GM23248 (cell line): ENCODE results near the gene TMEM63C. TPM values are rescaled to one million over a fixed set of nuclear protein-coding genes. Genes with fewer than 3 reads are reported as not detected.

Source experiments
- DNase-seq: peaks from one replicate; pipeline ENCODE4 v3.0.0-alpha.2; 2015
- H2AFZ ChIP-seq: fragments of 200-600 bp; sonication (generic); 2 replicates; pipeline ENCODE4 v1.6.1; 2016; ENCODE audit warnings: antibody characterized with exemption
- H3F3A ChIP-seq: fragments of 200-600 bp; sonication (generic); 2 replicates; pipeline ENCODE4 v1.6.1; 2016; ENCODE audit warnings: mild to moderate bottlenecking, antibody characterized with exemption, mixed run types; ENCODE audit not compliant: insufficient read depth
- H3K27ac ChIP-seq: fragments of 200-600 bp; sonication (generic); 2 replicates; pipeline ENCODE4 v1.5.1; 2016; ENCODE audit warnings: mild to moderate bottlenecking
- H3K27me3 ChIP-seq: fragments of 200-600 bp; sonication (generic); replicated peaks from 2 replicates; pipeline ENCODE4 v1.6.1; 2016; ENCODE audit warnings: mild to moderate bottlenecking; ENCODE audit not compliant: insufficient read depth
- H3K36me3 ChIP-seq: fragments of 200-600 bp; sonication (generic); 2 replicates; pipeline ENCODE4 v1.6.1; 2016; ENCODE audit warnings: low read depth, mild to moderate bottlenecking
- H3K4me1 ChIP-seq: fragments of 200-600 bp; sonication (generic); 2 replicates; pipeline ENCODE4 v1.6.1; 2016; ENCODE audit warnings: mild to moderate bottlenecking; ENCODE audit not compliant: insufficient read depth
- H3K4me2 ChIP-seq: fragments of 200-600 bp; sonication (generic); one replicate; pipeline ENCODE4 v1.6.1; 2016; ENCODE audit warnings: mild to moderate bottlenecking; ENCODE audit not compliant: unreplicated experiment
- H3K4me3 ChIP-seq: fragments of 200-600 bp; sonication (generic); 2 replicates; pipeline ENCODE4 v1.5.1; 2016; ENCODE audit warnings: mild to moderate bottlenecking
- H3K79me2 ChIP-seq: fragments of 200-600 bp; sonication (generic); 2 replicates; pipeline ENCODE4 v1.6.1; 2016; ENCODE audit warnings: mild to moderate bottlenecking; ENCODE audit not compliant: insufficient read depth
- H3K9ac ChIP-seq: fragments of 200-600 bp; sonication (generic); 2 replicates; pipeline ENCODE4 v1.6.1; 2016; ENCODE audit warnings: mild to moderate bottlenecking
- H3K9me2 ChIP-seq: fragments of 200-600 bp; sonication (generic); 2 replicates; pipeline ENCODE4 v1.6.1; 2016; ENCODE audit warnings: mixed run types, mild to moderate bottlenecking, moderate library complexity; ENCODE audit not compliant: insufficient read depth
- H3K9me3 ChIP-seq: fragments of 200-600 bp; sonication (generic); one replicate; pipeline ENCODE4 v1.6.1; 2017; ENCODE audit warnings: low read depth
- H4K20me1 ChIP-seq: fragments of 200-600 bp; sonication (generic); 2 replicates; pipeline ENCODE4 v1.6.0; 2016; ENCODE audit not compliant: insufficient read depth
- EZH2 ChIP-seq: fragments of 200-600 bp; sonication (generic); IDR thresholded peaks from 2 replicates; pipeline ENCODE4 v1.6.1; 2018; ENCODE audit warnings: antibody characterized with exemption, mild to moderate bottlenecking; ENCODE audit not compliant: insufficient read depth, poor library complexity, severe bottlenecking
- EZH2phosphoT487 ChIP-seq: fragments of 200-600 bp; sonication (generic); IDR thresholded peaks from 2 replicates; pipeline ENCODE4 v1.6.1; 2018; ENCODE audit warnings: antibody characterized with exemption, moderate library complexity, mild to moderate bottlenecking, low read depth; ENCODE audit not compliant: insufficient read depth
- WGBS, 2 experiments: methylation state at CpG; one replicate each; pipeline ENCODE4 v1.1.6; 2015 to 2017; ENCODE audit warnings: low lambda C conversion rate in 2 of 2, low coverage in 1 of 2; ENCODE audit errors: missing lambda C conversion rate in 2 of 2; 5-methylcytosine and 5-hydroxymethylcytosine counted together
- in situ Hi-C: fragments of 300-500 bp; cut with MboI; formaldehyde crosslinking; loops from 2 replicates; pipeline ENCODE4 v1.15.0; 2020
- polyA plus RNA-seq: library from polyadenylated mRNA; unstranded; fragments of >200 nt; fragmentation: Nextera tagmentation; extraction: Ambion mirVana; gene quantifications from 2 replicates; pipeline ENCODE4 v1.2.1, GENCODE V29; 2016
- total RNA-seq: library from RNA; depleted of rRNA; stranded (reverse); fragments of >200 nt; shearing (Covaris generic); gene quantifications from 2 replicates; pipeline ENCODE4 v1.2.3, GENCODE V29; 2014

The TMEM63C gene
- total and polyA plus RNA-seq, 2 experiments from 2014 or later, result not detected

DNA sequence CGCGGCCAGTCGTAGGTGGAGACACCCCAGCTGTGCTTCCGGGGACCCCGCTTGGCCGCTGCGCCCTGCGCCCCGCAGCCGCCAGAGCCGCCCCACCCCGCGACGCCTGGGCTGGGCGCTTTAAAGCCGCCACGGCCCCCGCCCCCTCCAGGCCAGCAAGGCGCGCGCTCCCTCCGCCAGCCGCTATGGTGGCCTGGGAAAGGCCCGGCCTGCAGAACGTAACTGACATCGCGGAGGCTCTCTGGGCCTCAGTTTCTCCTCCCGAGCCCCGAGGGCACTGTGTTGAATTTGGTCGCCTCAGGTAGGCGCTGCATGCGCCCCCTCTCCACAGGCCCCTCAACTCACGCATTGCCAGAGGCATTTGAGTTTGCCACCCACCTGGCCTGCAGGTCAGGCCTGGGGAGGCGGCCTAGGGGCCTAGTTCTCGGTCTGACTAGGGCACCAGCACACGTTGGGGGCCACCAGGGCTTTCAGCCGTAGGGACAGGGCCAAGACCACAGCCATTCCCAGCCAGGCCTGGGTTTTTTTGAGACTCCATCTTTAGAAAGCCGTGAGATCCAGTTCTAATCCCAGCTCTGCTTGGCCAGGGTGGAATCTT is 89.6 kb downstream of the TMEM63C start, which contains the start of gene NGB:
NGB (minus strand) TSS at position 94 of the 598 bp plus-strand sequence. CDS start 269 bp downstream, outside the sequence.
- WGBS, 2 experiments, result 14 to 17% methylated on average over 25 to 30 of the region's 38 CpGs
- Histone ChIP-seq H3K4me1 (no peaks in the 10 kb centered on the region), H3K27me3 (peaks cover 33% of the 10 kb centered on the region), H3F3A (no peaks in the 10 kb centered on the region), H4K20me1 (no peaks in the 10 kb centered on the region), H3K27ac (no peak within 1 kb of the TSS), H3K9me3 (no peaks in the 10 kb centered on the region), H3K79me2 (no peaks in the 10 kb centered on the region), H3K9ac (no peak within 1 kb of the TSS), H3K4me2 (no peak within 1 kb of the TSS), H3K9me2 (no peaks in the 10 kb centered on the region), H3K4me3 (no peak within 1 kb of the TSS), H2AFZ (no peak within 1 kb of the TSS), H3K36me3 (no peaks in the 10 kb centered on the region)
- DNase-seq, result no peak
- in situ Hi-C loops, result no loop called here
- TF ChIP-seq EZH2phosphoT487 (no peak), EZH2 (peak; percentile 37)

DNA sequence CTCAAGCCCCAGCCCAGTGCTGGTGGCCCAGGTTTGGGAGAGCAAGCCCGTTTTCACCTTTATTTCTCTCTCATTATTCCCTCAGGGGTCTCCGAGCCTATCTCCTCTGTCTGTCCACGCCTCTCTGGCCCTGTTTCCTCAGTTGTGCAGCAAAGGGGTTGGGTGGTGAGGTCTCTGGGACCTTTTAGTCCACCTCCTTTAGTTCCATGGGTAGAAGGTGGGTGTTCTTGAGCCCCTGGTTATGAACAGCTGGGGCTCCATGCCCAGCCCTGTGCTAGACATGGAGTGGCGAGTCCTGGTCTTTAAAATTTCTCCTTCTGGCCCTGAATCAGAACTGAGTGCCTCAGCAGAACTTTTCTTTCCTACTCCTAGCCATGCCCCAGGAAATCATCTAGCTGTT is 90.7 kb downstream of the TMEM63C start:
- H3K9ac ChIP-seq, result no peak overlapping the region
- no peaks in the 10 kb centered on the region for H3K36me3 ChIP-seq
- no peaks in the 10 kb centered on the region for H3K9me2 ChIP-seq
- H3K27ac ChIP-seq, result no peak overlapping the region
- no peak overlapping the region for H3K4me2 ChIP-seq
- no peak overlapping the region for H3K4me3 ChIP-seq
- H3K79me2 ChIP-seq, result no peaks in the 10 kb centered on the region
- H3K4me1 ChIP-seq, result no peaks in the 10 kb centered on the region
- no peaks in the 10 kb centered on the region for H4K20me1 ChIP-seq
- peaks cover 32% of the 10 kb centered on the region for H3K27me3 ChIP-seq
- 54 to 63% methylated on average over 4 of the region's 4 CpGs for WGBS, 2 experiments
- no peak for DNase-seq
- in situ Hi-C loops, result no loop called here
- no peaks in the 10 kb centered on the region for H3F3A ChIP-seq
- no peaks in the 10 kb centered on the region for H3K9me3 ChIP-seq
- TF ChIP-seq EZH2, result no peak
- no peak for TF ChIP-seq EZH2phosphoT487
- no peak overlapping the region for H2AFZ ChIP-seq

DNA sequence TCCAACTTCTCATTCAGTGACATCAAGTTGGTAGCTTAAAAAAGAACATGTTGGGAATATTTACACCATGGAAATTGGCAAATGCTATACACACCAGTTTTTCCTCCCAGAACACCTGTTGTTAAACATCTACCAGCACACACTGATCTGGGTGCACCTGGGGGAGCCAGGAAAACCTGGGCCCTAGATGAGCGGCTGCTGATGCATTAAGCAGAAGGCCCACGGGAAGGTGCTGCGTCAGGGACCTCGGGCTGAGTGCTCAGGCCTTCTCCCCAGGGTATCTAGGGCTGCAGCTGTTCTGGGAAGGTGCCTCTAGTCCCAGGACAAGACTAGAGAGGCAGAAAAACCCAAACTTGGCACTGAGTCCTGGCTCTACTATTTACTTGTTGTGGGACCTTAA is 92.2 kb downstream of the TMEM63C start:
- no peak for DNase-seq
- Histone ChIP-seq H3K27ac (no peak overlapping the region), H4K20me1 (no peaks in the 10 kb centered on the region), H3K4me3 (no peak overlapping the region), H3K9me3 (no peaks in the 10 kb centered on the region), H3K27me3 (peaks cover 16% of the 10 kb centered on the region; the same call in 1 of the 2 replicates), H3K9ac (no peak overlapping the region), H3K9me2 (no peaks in the 10 kb centered on the region), H3K4me1 (no peaks in the 10 kb centered on the region), H2AFZ (no peak overlapping the region), H3K4me2 (no peak overlapping the region), H3F3A (no peaks in the 10 kb centered on the region), H3K79me2 (no peaks in the 10 kb centered on the region), H3K36me3 (no peaks in the 10 kb centered on the region)
- in situ Hi-C loops, result no loop called here
- no peak for TF ChIP-seq EZH2
- no peak for TF ChIP-seq EZH2phosphoT487
- WGBS, 2 experiments, result 91 to 93% methylated on average over 4 of the region's 4 CpGs

DNA sequence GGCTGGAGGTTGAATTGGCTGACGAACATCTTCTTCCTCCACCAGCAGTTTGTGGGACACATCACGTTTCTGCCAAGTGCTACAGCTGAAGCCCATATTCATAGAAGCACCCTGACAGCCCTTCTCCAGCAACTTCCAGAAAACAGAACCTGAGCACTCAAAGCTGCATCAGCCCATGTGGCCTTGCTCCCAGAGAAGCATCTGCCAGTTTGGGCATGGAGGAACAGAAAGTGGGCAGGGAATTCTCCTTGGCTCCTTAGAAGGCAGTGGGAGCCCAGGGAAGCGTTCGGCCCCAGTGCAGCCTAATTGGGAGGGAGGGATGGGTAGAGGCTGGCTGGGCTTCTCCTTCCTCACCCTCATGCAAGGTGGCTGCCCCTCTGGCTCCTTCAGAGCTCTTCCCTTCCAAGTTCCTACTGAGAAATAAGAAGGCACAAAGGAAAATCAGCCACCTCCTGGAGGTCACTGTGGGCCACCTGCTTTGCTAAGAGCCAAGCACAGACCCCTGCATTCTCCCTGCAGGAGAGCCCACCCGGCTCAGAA is 93.5 kb downstream of the TMEM63C start:
- Histone ChIP-seq H3K9me3 (no peaks in the 10 kb centered on the region), H3K36me3 (no peaks in the 10 kb centered on the region), H3F3A (no peaks in the 10 kb centered on the region), H3K9ac (no peak overlapping the region), H3K4me3 (no peak overlapping the region), H3K4me2 (no peak overlapping the region), H3K4me1 (no peaks in the 10 kb centered on the region), H4K20me1 (no peaks in the 10 kb centered on the region), H3K27ac (no peak overlapping the region), H3K79me2 (no peaks in the 10 kb centered on the region), H3K9me2 (no peaks in the 10 kb centered on the region), H3K27me3 (peaks cover 13% of the 10 kb centered on the region; the same call in 1 of the 2 replicates), H2AFZ (no peak overlapping the region)
- WGBS, 2 experiments, result 30 to 41% methylated on average over 5 of the region's 5 CpGs
- in situ Hi-C loops, result no loop called here
- no peak for DNase-seq
- TF ChIP-seq EZH2 (no peak), EZH2phosphoT487 (no peak)
